ENCODE measurements around the gene THBD. TPM values are rescaled to one million over a fixed set of nuclear protein-coding genes. Genes with fewer than 3 reads are reported as not detected.

THBD gene
- total RNA-seq, 1 experiment from 2014 or later: 0.28 TPM

DNA sequence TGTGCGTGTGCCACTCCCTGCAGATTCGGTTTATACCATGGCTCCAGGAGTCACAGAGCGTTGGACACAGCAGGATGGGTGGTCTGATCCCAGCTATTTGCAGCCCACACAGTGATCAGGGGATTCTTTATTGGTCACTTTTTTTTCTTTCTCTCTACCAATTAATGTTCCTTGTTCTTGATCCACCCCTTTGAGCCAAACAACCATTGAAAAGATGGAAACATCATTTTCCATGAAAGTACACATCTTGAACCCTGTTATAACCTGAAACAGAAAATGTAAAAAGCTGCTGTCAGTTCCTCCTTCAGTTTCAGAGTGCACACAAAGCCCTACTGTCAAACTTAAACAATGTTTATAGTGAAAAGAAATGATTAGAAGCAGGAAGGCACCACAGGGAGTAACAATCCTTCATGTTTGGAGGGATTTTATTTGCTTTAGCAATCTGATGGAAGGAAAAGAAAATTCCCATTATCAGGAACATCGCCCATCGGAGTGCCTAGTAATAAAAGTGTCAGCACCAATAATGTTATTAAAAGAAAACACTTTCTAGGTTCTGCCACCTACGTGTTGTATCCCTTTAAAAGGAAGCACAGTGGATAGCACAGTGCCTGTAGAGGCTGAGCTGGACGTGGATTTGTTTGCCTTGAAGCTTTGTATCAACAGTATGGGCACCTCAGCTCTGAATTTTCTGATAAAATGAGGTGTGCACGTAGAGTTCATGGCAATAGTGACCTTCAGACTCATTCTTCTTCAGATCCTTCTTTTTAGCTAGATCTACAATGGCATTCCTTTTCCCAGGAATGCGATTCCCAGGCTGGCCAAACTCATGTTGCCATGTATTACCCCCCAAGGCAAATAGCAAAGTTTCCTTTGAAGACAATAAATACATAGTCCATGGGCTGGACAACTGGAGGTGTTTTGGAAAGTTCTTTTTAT, 16.1 kb upstream of the THBD start:
- no peaks in the 10 kb centered on the region; the same call in 1 of the 2 replicates for H3K27me3 Mint-ChIP-seq (ENCODE audit: low read depth)
- Histone ChIP-seq H3K56ac (ENCODE audit: insufficient read length, low read depth, low read length) (no peak overlapping the region), H3K27ac (ENCODE audit: insufficient read length, low read depth, low read length) (no peak overlapping the region), H3K79me1 (ENCODE audit: insufficient read depth, low read depth, low read length, poor library complexity, severe bottlenecking) (no peaks in the 10 kb centered on the region), H3K27me3 (ENCODE audit: insufficient read depth, low read length) (no peaks in the 10 kb centered on the region), H4K20me1 (ENCODE audit: control insufficient read depth, insufficient read depth, insufficient read length) (no peaks in the 10 kb centered on the region), H2BK20ac (ENCODE audit: low read depth, low read length, poor library complexity, severe bottlenecking) (no peak overlapping the region), H3K9ac (ENCODE audit: extremely low read depth, insufficient read length, low read length) (no peak overlapping the region), H3K23me2 (ENCODE audit: insufficient read length, low read depth, low read length, poor library complexity, severe bottlenecking) (no peaks in the 10 kb centered on the region), H3K14ac (ENCODE audit: insufficient read depth, low read length) (no peak overlapping the region), H2BK15ac (ENCODE audit: low read depth, low read length) (no peak overlapping the region), H3K4me2 (ENCODE audit: insufficient read depth, insufficient read length, low read length) (no peak overlapping the region), H2BK12ac (ENCODE audit: insufficient read length, low read depth, low read length) (no peak overlapping the region), H3T11ph (ENCODE audit: low read length) (no peak overlapping the region), H3K18ac (ENCODE audit: insufficient read length, low read depth, low read length) (no peak overlapping the region), H4K91ac (ENCODE audit: insufficient read length, low read depth, low read length) (no peak overlapping the region), H3K4me1 (ENCODE audit: insufficient read depth, low read length) (peaks cover 3% of the 10 kb centered on the region; the same call in 1 of the 2 replicates), H4K5ac (ENCODE audit: insufficient read length, low read depth, low read length) (no peak overlapping the region), H3K23ac (ENCODE audit: insufficient read length, low read depth, low read length) (no peak overlapping the region), H3K79me2 (ENCODE audit: insufficient read depth, low read length) (no peaks in the 10 kb centered on the region), H3K4ac (ENCODE audit: low read depth, low read length) (no peak overlapping the region), H4K8ac (replicated peaks; ENCODE audit: insufficient read length, low read depth, low read length) (no peak overlapping the region), H2BK120ac (ENCODE audit: low read depth, low read length, poor library complexity, severe bottlenecking) (no peak overlapping the region), H3K9me3 (ENCODE audit: control insufficient read depth, low read depth, low read length) (no peaks in the 10 kb centered on the region), H2AK5ac (ENCODE audit: insufficient read length, low read length) (no peak overlapping the region), H2BK5ac (ENCODE audit: insufficient read length, low read length) (no peak overlapping the region), H2AFZ (ENCODE audit: low read length) (no peak overlapping the region)
- TF ChIP-seq, protein P1, sequence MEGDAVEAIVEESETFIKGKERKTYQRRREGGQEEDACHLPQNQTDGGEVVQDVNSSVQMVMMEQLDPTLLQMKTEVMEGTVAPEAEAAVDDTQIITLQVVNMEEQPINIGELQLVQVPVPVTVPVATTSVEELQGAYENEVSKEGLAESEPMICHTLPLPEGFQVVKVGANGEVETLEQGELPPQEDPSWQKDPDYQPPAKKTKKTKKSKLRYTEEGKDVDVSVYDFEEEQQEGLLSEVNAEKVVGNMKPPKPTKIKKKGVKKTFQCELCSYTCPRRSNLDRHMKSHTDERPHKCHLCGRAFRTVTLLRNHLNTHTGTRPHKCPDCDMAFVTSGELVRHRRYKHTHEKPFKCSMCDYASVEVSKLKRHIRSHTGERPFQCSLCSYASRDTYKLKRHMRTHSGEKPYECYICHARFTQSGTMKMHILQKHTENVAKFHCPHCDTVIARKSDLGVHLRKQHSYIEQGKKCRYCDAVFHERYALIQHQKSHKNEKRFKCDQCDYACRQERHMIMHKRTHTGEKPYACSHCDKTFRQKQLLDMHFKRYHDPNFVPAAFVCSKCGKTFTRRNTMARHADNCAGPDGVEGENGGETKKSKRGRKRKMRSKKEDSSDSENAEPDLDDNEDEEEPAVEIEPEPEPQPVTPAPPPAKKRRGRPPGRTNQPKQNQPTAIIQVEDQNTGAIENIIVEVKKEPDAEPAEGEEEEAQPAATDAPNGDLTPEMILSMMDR (conservative IDR thresholded peaks at IDR 0.05): no peak
- H3K9me3 Mint-ChIP-seq: no peaks in the 10 kb centered on the region
- peaks cover 21 to 33% of the 10 kb centered on the region in 2 experiments for H3K4me1 Mint-ChIP-seq
- H3K4me3 Mint-ChIP-seq: no peak overlapping the region
- no CpG with 5 or more reads among the region's 9 CpGs for WGBS (ENCODE audit: extremely low coverage, insufficient read length, low lambda C conversion rate)
- no peak for DNase-seq
- H3K36me3 Mint-ChIP-seq (ENCODE audit: insufficient read depth in 1 of 3, low read depth in 3 of 3): no peaks in the 10 kb centered on the region
- H3K27ac Mint-ChIP-seq: no peak overlapping the region
